Ovary (tissue), 3 donors: ENCODE data around the gene ARHGEF28.

Experiments
- EP300 ChIP-seq: sonication (generic); formaldehyde crosslinking; IDR thresholded peaks from one replicate; pipeline ENCODE4 v1.6.1; 2017; ENCODE audit warnings: antibody characterized with exemption
- POLR2A ChIP-seq: fragments of 450-650 bp; IDR thresholded peaks from one replicate; pipeline ENCODE4 v1.6.1; 2017; ENCODE audit warnings: antibody characterized with exemption, mild to moderate bottlenecking, moderate library complexity
- TF ChIP-seq, protein P1 (sequence below), 3 donors: fragments of 450-650 bp in 2 of 3; fragments of 200-600 bp in 1 of 3; IDR thresholded peaks; one replicate each; pipeline versions ENCODE4 v1.5.1 to v1.8.0; 2016 to 2022; ENCODE audit warnings: antibody characterized with exemption in 3 of 3, mild to moderate bottlenecking in 1 of 3
- donor health status: DM: no; HTN: no; CAD: no.

DNA sequence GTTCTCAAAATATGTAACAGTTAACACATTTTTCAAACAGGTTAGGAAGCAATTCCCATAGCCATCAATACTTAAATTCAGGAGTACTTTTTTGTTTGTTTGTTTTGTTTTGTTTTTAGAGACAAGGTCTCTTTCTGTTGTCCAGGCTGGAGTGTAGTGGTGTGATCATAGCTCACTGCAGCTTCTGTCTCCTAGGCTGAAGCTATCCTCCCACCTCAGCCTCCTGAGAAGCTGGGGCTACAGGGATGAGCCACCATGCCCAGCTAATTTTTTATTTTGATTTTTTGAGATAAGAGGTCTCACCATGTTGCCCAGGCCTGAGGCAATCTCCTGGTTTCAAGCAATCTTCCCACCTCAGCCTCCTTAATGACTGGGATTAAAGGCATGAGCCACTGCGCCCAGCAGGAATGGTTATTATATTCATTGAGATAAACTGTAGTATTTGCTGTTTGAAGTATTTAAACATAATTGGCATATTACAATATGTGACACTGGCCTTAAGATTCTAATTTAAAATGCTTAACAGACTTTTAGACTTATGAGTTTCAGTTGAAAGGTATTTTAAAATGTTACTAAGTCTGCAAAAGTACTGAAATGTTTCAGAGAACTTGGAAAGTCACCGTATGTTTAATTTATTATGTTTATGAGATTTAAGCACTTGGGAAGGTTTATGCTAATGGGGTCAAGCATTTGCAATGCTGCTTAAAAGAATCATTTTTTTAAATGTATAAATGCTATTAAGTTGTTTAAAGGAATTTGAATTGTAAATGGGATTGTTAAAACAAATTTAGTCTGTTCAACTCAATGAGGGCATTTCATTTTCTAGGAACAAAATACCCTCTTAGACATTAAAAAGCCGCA lies 43.5 kb upstream of the ARHGEF28 start:
- no peak for TF ChIP-seq POLR2A
- TF ChIP-seq, protein P1, sequence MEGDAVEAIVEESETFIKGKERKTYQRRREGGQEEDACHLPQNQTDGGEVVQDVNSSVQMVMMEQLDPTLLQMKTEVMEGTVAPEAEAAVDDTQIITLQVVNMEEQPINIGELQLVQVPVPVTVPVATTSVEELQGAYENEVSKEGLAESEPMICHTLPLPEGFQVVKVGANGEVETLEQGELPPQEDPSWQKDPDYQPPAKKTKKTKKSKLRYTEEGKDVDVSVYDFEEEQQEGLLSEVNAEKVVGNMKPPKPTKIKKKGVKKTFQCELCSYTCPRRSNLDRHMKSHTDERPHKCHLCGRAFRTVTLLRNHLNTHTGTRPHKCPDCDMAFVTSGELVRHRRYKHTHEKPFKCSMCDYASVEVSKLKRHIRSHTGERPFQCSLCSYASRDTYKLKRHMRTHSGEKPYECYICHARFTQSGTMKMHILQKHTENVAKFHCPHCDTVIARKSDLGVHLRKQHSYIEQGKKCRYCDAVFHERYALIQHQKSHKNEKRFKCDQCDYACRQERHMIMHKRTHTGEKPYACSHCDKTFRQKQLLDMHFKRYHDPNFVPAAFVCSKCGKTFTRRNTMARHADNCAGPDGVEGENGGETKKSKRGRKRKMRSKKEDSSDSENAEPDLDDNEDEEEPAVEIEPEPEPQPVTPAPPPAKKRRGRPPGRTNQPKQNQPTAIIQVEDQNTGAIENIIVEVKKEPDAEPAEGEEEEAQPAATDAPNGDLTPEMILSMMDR (IDR thresholded peaks at IDR 0.05): no peak
- TF ChIP-seq EP300: no peak
